A172 (cell line): ENCODE measurements around the gene ARFRP1. TPM values are rescaled to one million over a fixed set of nuclear protein-coding genes. Genes with fewer than 3 reads are reported as not detected.
A peak's percentile ranks its signal among the peaks of the same experiment; 100 is the strongest.

Source experiments
- DNase-seq: peaks from one replicate; pipeline ENCODE4 v3.0.0-alpha.2; 2015; ENCODE audit warnings: low spot score
- total RNA-seq: library from RNA; depleted of rRNA; stranded (reverse); fragments of >200 nt; shearing (Covaris generic); gene quantifications from 2 replicates; pipeline ENCODE4 v1.2.3, GENCODE V29; 2014

Gene ARFRP1
- total RNA-seq, 1 experiment from 2014 or later, result 61.1 TPM

GRCh38 chr20:63702036-63702665 is 5.6 kb downstream of the ARFRP1 start:
- no peak for DNase-seq

GRCh38 chr20:63701329-63702035 is 6.3 kb downstream of the ARFRP1 start:
- peak; percentile 79 for DNase-seq

GRCh38 chr20:63701051-63701328 is 6.8 kb downstream of the ARFRP1 start:
- DNase-seq, result no peak

GRCh38 chr20:63700199-63701050 is 7.4 kb downstream of the ARFRP1 start:
- no peak for DNase-seq

GRCh38 chr20:63699466-63700198 is 8.1 kb downstream of the ARFRP1 start:
- no peak for DNase-seq

- peak; percentile 97 for DNase-seq
Observed at GRCh38 chr20:63698739-63699465, 8.9 kb downstream of the ARFRP1 start.

GRCh38 chr20:63697868-63698545 is 9.8 kb downstream of the ARFRP1 start:
- DNase-seq, result no peak

- DNase-seq, result no peak
Observed at GRCh38 chr20:63697357-63697867, 10.4 kb downstream of the ARFRP1 start.

- DNase-seq, result no peak
Observed at GRCh38 chr20:63696628-63697356, 11.0 kb downstream of the ARFRP1 start, which contains the start of gene TNFRSF6B. TNFRSF6B (plus strand) TSS chr20:63696652; CDS start chr20:63696768, 116 bp downstream.

- no peak for DNase-seq
Observed at GRCh38 chr20:63696306-63696627, 11.5 kb downstream of the ARFRP1 start.

GRCh38 chr20:63695424-63696305 is 12.1 kb downstream of the ARFRP1 start:
- no peak for DNase-seq

- DNase-seq, result no peak
Observed at GRCh38 chr20:63694584-63695423, 13.0 kb downstream of the ARFRP1 start.

GRCh38 chr20:63693733-63694583 is 13.8 kb downstream of the ARFRP1 start:
- DNase-seq, result no peak

GRCh38 chr20:63693083-63693732 is 14.6 kb downstream of the ARFRP1 start:
- no peak for DNase-seq

- peak; percentile 49 for DNase-seq
Observed at GRCh38 chr20:63692436-63693082, 15.2 kb downstream of the ARFRP1 start.
